T-helper 2 cell treated with Interferon-gamma antibody and Interleukin-4, amounts not matched to agents 100 ng/mL and 5 ng/mL, for 36 hours (primary cell): ENCODE data around the gene DPP10. TPM values are rescaled to one million over a fixed set of nuclear protein-coding genes. Genes with fewer than 3 reads are reported as not detected.

Experiments
- intact Hi-C: fragments of 100-400 bp; cut with micrococcal nuclease; formaldehyde crosslinking; loops from one replicate; pipeline ENCODE4 v1.15.1; 2023
- total RNA-seq: library from RNA; stranded (reverse); gene quantifications from 2 replicates; pipeline ENCODE4 v1.2.3, GENCODE V29; 2022

Gene DPP10
- total RNA-seq, 1 donor from 2014 or later, result not detected

GRCh38 chr2:115874427-115874826, 1432.0 kb downstream of the DPP10 start:
- intact Hi-C loops, result no loop called here

- intact Hi-C loops, result no loop called here
These were observed 1438.1 kb downstream of the DPP10 start for GRCh38 chr2:115880558-115880957.

DNA sequence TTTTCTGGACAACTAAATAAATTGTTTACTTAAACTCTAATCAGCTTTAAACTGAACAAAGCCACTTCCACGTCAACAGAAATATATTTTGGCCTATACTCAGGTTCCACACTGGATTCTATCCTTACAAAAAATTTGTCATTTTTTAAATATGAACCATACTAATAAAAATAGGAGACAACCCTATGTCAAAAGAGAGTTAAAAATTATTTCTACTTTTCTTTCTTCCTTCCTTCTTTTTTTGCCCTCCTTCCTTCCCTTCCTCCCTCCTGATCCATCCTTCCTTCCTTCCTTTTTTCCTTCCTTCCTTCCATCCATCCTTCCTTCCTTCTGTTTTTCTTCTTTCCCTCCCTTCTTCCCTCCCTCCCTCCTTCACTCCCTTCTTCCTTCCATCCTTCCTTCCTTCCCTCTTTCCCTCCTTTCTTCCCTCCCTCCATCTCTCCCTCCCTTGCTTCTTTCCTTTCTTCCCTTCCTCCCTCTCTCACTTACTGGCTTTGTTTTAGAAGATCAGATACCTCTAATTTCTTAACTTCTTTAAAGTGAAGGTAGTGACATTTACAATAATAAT, 1444.9 kb downstream of the DPP10 start:
- intact Hi-C loops, result no loop called here
